NCI-H82 (cell line): ENCODE data around the gene DRC1.
"Not testable (repeated sequence)": the region's sequence is repeated elsewhere in the genome, so short reads cannot be mapped to it uniquely, and the experiment has no call there.

Source experiments
- DNase-seq: peaks from one replicate; lab custom pipeline; 2025; lab: John Stamatoyannopoulos, UW

The DRC1 gene

GRCh38 chr2:26401739-26402541 is at the start of gene DRC1:
Gene DRC1 (plus strand): TSS chr2:26401920. CDS start chr2:26401990, 70 bp downstream.
- DNase-seq = peak; percentile 54

- no peak for DNase-seq
Measured at GRCh38 chr2:26352892-26353291, 48.8 kb upstream of the DRC1 start.

GRCh38 chr2:26354469-26354868 is 47.3 kb upstream of the DRC1 start:
- not testable (repeated sequence) for DNase-seq

- DNase-seq = no peak
Measured at GRCh38 chr2:26355038-26355995, 46.4 kb upstream of the DRC1 start.

- no peak for DNase-seq
Measured at GRCh38 chr2:26356111-26356510, 45.6 kb upstream of the DRC1 start.

GRCh38 chr2:26356771-26357170 is 44.9 kb upstream of the DRC1 start:
- DNase-seq = no peak

- DNase-seq = no peak
Measured at GRCh38 chr2:26359886-26360473, 41.7 kb upstream of the DRC1 start.

- DNase-seq = no peak
Measured at GRCh38 chr2:26363323-26363722, 38.4 kb upstream of the DRC1 start.

GRCh38 chr2:26363958-26364357 is 37.8 kb upstream of the DRC1 start:
- DNase-seq = no peak

- no peak for DNase-seq
Measured at GRCh38 chr2:26364669-26365068, 37.1 kb upstream of the DRC1 start.

GRCh38 chr2:26366957-26367356 is 34.8 kb upstream of the DRC1 start:
- DNase-seq = no peak

- DNase-seq = peak; percentile 33
Measured at GRCh38 chr2:26369664-26370063, 32.1 kb upstream of the DRC1 start.

GRCh38 chr2:26370909-26371308 is 30.8 kb upstream of the DRC1 start:
- not testable (repeated sequence) for DNase-seq

- DNase-seq = no peak
Measured at GRCh38 chr2:26376799-26377198, 24.9 kb upstream of the DRC1 start.

- DNase-seq = no peak
Measured at GRCh38 chr2:26380281-26380680, 21.4 kb upstream of the DRC1 start.

GRCh38 chr2:26382564-26382963 is 19.2 kb upstream of the DRC1 start:
- DNase-seq = no peak

- no peak for DNase-seq
Measured at GRCh38 chr2:26384183-26384582, 17.5 kb upstream of the DRC1 start.

GRCh38 chr2:26384597-26384996 is 17.1 kb upstream of the DRC1 start:
- no peak for DNase-seq

GRCh38 chr2:26387189-26387588 is 14.5 kb upstream of the DRC1 start:
- no peak for DNase-seq

- no peak for DNase-seq
Measured at GRCh38 chr2:26394694-26395093, 7.0 kb upstream of the DRC1 start.

- DNase-seq = no peak
Measured at GRCh38 chr2:26395394-26395793, 6.3 kb upstream of the DRC1 start.

- DNase-seq = no peak
Measured at GRCh38 chr2:26396734-26397298, 4.9 kb upstream of the DRC1 start.
